Natural killer cell treated with Interleukin-12 subunit alpha and Interleukin-12 subunit beta and Interleukin-15 and Interleukin-18, amount 100 ng/mL, for 72 hours (primary cell): ENCODE measurements around the gene KDM5A. TPM values are rescaled to one million over a fixed set of nuclear protein-coding genes. Genes with fewer than 3 reads are reported as not detected.
"Not testable (repeated sequence)": the region's sequence is repeated elsewhere in the genome, so short reads cannot be mapped to it uniquely, and the experiment has no call there.

Source experiments
- ATAC-seq, 2 donors: fragments of 150-1000 bp; cut with Tn5 transposase in 1 of 2; sonication (Bioruptor Pico), chemical (Tn5 transposase) in 1 of 2; 2 replicates each; pipeline ENCODE4 v1.10.0; 2021
- DNase-seq: peaks from one replicate; pipeline ENCODE4 v3.0.0; 2022; ENCODE audit warnings: low spot score
- H3K27ac Mint-ChIP-seq, 2 donors: 1 replicate in 1 of 2; 2 replicates in 1 of 2; pipeline ENCODE4 v1.8.0; 2022; ENCODE audit warnings: mixed read lengths in 2 of 2, mild to moderate bottlenecking in 1 of 2, moderate library complexity in 1 of 2
- H3K27me3 Mint-ChIP-seq, 2 donors: 1 replicate in 1 of 2; 2 replicates in 1 of 2; pipeline ENCODE4 v1.8.0; 2022; ENCODE audit warnings: mixed read lengths in 2 of 2
- H3K36me3 Mint-ChIP-seq: one replicate; pipeline ENCODE4 v1.8.0; 2022; ENCODE audit warnings: mixed read lengths
- H3K4me1 Mint-ChIP-seq, 2 donors: 1 replicate in 1 of 2; 2 replicates in 1 of 2; pipeline ENCODE4 v1.8.0; 2022; ENCODE audit warnings: low read depth in 2 of 2, mixed read lengths in 2 of 2, mild to moderate bottlenecking in 1 of 2
- H3K4me3 Mint-ChIP-seq: one replicate; pipeline ENCODE4 v1.8.0; 2022; ENCODE audit warnings: mixed read lengths
- H3K9me3 Mint-ChIP-seq: 2 replicates; pipeline ENCODE4 v1.8.0; 2022; ENCODE audit warnings: mixed read lengths
- total RNA-seq, 2 donors: library from RNA; stranded (reverse); gene quantifications; one replicate each; pipeline ENCODE4 v1.2.3, GENCODE V29; 2022

KDM5A gene
- 100 to 1,000 TPM; 109 to 124 TPM for total RNA-seq

DNA sequence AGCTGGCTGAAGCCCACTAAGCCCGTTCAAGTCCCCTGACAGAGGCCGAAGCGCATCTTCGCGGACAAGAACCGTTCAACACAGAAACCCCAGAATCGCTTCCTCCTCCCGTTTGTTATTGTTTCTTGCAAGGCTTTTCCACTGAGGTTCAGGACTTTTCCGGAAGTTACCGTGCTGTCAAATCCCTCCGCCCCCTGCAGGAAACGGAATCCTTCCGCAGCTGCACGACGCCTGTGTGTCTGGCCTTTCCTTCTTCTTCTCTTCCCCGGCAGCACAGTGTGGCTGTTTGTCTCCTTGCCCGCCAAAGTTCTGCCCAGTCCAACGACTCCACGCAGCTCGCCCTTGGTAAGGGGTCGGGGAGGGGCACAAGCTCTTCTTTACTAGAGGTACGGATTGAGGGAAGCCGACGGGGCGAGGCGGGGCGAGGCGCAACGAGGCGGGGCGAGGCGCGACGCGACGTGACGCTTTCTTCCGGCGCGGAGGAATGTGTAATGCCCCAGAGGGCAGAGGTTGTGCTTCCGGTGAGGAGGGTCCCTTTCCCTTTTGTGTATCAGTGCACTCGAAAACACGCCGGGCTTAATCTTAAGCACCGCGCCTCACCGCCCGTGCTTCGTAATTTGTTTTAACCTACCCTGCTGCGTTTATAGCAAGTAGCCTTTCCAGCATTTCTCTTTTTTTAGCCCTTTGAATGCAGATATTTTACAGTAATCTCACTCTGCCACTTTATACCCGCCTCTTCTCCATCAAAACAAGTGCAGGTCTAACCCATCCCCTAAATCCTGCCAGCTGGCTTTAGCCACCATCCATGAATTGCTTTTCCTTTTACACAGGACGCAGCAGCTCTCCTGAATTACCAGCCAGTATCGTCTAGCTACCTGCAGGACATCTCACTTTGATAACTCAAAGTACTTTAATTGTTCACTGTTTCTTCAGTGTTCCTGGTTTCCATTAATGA, at the start of gene KDM5A:
Gene KDM5A, minus strand, starts transcription at position 179 of the 955 bp plus-strand sequence. CDS start 229 bp downstream, outside the sequence.
- Mint-ChIP-seq H3K27me3 (no peaks in the 10 kb centered on the region), H3K4me1 (peaks cover 24 to 33% of the 10 kb centered on the region in 2 donors), H3K4me3 (peak within 1 kb of the TSS; percentile 98), H3K36me3 (peaks cover 18% of the 10 kb centered on the region), H3K27ac (peak within 1 kb of the TSS; percentile 92 to 93), H3K9me3 (no peaks in the 10 kb centered on the region)
- peak; percentile 89 for DNase-seq
- ATAC-seq: peak; percentile 97 to 100

DNA sequence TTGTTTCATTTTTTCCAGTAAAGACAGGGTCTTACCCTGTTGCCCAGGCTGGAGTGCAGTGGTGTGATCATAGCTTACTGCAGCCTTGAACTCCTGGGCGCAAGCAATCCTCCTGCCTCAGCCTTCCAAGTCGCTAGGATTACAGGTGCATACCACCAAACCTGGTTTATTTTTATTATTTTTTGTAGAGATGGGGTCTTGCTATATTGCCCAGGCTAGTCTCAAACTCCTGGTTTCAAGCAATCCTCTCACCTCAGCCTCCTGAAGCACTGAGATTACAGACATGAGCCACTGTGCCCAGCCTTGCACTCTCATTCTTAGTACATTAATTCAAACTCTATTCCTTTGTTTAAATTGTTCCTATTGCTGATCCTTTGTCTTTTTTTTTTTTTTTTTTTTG, 46.6 kb upstream of the KDM5A start:
- H3K9me3 Mint-ChIP-seq, ATAC-seq, H3K27me3 Mint-ChIP-seq, H3K4me3 Mint-ChIP-seq, H3K27ac Mint-ChIP-seq, H3K4me1 Mint-ChIP-seq, DNase-seq: not testable (repeated sequence)
- H3K36me3 Mint-ChIP-seq: peaks cover 24% of the 10 kb centered on the region

DNA sequence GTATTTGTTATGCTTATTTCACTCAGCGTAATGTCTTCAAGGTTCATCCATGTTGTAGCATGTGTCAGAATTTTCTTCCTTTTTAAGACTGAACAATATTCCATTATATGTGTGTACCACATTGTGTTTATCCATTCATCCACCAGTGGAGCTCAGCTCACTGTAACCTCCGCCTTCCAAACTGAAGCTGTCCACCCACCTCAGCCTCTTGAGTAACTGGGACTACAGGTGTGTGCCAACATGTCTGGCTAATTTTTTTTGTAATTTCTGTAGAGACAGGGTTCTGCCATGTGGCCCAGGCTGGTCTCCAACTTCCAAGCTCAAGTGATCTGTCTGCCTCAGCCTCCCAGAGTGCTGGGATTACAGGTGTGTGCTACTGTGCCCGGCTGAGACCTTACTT, 33.4 kb upstream of the KDM5A start:
- ATAC-seq: no peak
- no peak overlapping the region for H3K4me3 Mint-ChIP-seq
- H3K27me3 Mint-ChIP-seq: no peaks in the 10 kb centered on the region
- H3K36me3 Mint-ChIP-seq: no peaks in the 10 kb centered on the region
- H3K27ac Mint-ChIP-seq: no peak overlapping the region
- DNase-seq: no peak
- H3K4me1 Mint-ChIP-seq: no peaks in the 10 kb centered on the region
- no peaks in the 10 kb centered on the region for H3K9me3 Mint-ChIP-seq

DNA sequence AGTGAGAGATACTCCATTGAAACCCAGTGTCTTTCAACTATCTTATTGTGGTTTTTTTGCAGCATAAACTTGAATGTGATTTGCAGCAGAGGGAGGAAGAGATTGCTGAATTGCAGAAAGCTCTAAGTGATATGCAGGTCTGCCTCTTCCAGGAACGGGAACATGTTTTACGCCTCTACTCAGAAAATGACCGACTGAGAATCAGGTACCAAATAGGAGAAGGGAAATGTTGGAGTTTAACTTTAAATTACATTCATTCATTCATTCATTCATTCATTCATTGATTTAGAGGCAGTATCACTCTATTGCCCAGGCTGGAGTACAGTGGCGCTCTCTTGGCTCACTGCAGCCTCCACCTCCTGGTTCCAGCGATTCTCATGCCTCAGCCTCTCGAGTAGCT, 29.3 kb upstream of the KDM5A start:
- DNase-seq (no peak), ATAC-seq (no peak)
- Mint-ChIP-seq H3K4me3 (no peak overlapping the region), H3K27ac (no peak overlapping the region), H3K9me3 (no peaks in the 10 kb centered on the region), H3K4me1 (no peaks in the 10 kb centered on the region), H3K36me3 (peaks cover 12% of the 10 kb centered on the region), H3K27me3 (no peaks in the 10 kb centered on the region)

DNA sequence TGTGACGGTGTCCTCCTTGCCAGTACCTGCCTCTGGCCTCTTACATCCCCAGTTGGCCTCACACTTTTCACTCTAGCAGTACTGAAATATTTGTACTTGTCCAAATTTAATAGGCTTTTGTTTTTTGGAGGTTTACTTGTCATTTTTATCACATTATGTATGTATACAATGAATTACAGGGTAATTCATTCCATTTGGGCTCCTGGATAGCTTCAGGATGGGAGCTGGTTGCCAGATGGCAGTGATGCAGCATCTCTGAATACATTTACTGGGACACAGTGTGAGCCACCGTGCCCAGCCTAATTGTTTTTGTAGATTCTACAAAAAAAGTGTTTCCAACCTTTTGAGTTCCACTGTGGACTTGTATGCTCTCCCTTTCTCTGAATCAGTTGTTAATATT, 25.7 kb upstream of the KDM5A start:
- Mint-ChIP-seq H3K36me3 (peaks cover 19% of the 10 kb centered on the region), H3K9me3 (no peaks in the 10 kb centered on the region), H3K4me1 (no peaks in the 10 kb centered on the region), H3K4me3 (no peak overlapping the region), H3K27ac (no peak overlapping the region), H3K27me3 (no peaks in the 10 kb centered on the region)
- DNase-seq: no peak
- ATAC-seq: no peak

DNA sequence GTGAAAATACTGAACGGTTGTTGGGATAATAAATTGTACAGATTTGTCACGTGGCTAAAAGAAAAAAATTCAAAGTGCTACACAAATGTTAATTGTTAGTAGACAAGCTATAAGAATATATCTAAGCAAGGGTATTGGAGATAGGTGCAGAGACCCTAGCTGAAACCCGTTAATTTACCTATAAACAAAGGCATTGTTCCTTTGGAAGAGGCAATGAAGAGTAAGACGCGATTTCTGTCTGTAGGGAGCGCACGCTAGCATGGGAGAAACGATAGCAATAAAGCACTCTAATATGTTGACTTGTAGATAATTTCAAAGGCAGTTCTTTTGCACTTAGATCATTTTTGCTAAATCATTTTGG, 12.9 kb upstream of the KDM5A start:
- DNase-seq: no peak
- H3K27ac Mint-ChIP-seq: no peak overlapping the region

DNA sequence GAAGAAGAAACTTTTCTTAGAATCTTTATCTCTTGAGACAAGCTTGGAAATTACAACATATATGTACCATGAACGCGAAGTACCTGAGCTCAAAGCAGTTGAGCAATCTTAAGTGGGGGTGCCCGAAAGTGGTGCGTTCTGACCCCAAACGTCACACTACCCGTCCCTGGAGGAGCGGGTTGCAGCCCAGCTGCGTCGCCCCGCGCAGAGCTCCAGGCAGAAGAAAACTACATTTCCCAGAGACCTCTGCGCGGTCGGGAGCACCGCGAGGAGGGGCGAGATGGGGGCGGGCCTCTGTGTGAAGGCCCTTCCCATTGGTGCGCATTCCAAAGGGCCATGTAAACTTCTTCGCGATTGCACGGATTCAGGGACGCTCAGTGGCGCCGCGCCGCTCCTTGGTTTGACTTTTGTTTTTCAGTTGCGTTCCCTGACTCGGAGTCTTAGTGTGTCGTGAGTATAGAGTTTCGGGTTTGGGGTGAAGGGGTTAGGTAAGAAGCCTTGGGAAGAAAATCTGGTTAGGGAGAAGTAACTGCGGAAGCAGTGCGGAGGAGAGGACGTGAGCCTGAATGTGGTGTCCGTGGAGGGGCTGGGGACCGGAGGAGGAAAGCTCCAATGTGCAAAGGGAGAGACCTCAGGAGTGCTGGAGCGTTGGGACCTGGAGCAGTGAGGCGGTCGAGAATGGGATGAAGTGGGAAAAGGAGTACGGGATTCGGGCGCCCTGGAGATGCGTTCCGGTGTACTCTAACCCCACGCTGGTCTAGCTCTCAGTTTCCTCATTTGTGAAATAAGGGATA, 12.3 kb upstream of the KDM5A start, which contains the start of gene CCDC77:
Gene CCDC77, plus strand, starts transcription at position 410 of the 794 bp plus-strand sequence. CDS start 7,740 bp downstream, outside the sequence.
- Mint-ChIP-seq H3K9me3 (no peaks in the 10 kb centered on the region), H3K4me1 (no peaks in the 10 kb centered on the region), H3K36me3 (no peaks in the 10 kb centered on the region), H3K4me3 (no peak within 1 kb of the TSS), H3K27ac (no peak within 1 kb of the TSS), H3K27me3 (no peaks in the 10 kb centered on the region)
- ATAC-seq: peak; percentile 100
- peak; percentile 91 for DNase-seq

More for the DNA sequence above, 12.9 kb upstream of the KDM5A start:
- Mint-ChIP-seq H3K4me1 (no peaks in the 10 kb centered on the region), H3K27me3 (no peaks in the 10 kb centered on the region), H3K36me3 (peaks cover under 1% of the 10 kb centered on the region), H3K9me3 (no peaks in the 10 kb centered on the region), H3K4me3 (no peak overlapping the region)
- ATAC-seq: no peak

DNA sequence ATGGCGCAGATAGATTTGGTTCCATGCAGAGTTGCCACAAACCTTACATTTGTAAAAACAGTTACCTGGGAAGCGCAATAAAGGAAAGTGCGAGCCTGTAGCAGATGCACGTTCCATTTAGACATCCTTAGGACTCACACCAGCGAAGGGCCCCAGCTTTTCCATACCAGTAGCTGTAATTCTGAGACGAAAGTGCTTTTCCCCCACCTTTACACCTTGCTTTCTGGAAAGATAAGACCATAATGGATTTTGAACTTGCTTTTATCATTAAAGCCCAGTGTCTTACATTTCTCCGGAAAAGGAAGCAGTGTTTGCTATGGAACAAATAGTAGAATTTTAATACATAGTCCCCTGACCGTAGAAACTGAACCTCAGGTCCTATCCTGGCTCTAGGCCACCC, 11.7 kb upstream of the KDM5A start:
- Mint-ChIP-seq H3K36me3 (no peaks in the 10 kb centered on the region), H3K27ac (no peak overlapping the region), H3K27me3 (no peaks in the 10 kb centered on the region), H3K4me1 (no peaks in the 10 kb centered on the region), H3K9me3 (no peaks in the 10 kb centered on the region), H3K4me3 (no peak overlapping the region)
- no peak for DNase-seq
- ATAC-seq: no peak

DNA sequence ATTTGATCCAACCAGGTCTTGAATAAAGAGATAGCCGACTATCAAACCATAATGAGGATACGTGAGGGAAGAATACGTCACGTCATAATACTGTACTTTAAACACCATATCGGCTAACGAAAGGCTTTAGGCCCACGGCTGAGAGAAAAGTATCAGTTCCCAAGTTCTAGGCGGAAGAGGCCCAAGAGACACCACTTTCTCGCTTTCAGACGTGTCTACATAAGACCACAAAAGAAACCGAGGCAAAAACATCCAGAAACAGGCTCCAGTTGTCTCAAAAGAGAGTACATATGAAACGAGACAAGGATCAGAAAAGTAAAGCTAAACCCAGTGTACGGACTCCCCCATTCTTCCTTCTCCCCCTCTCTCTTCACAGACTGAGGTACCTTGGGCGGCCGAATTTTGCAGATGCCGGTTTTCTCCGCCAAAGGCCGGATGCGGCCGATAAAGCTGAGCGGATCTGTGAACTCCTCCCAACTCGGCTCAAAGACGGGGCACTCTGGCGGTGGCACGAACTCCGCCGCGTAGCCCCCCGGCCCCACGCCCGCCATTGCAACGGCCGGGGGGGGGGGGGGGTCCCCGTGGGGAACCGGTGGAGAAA, 479 bp downstream of the KDM5A start:
- Mint-ChIP-seq H3K4me1 (peaks cover 28 to 33% of the 10 kb centered on the region in 2 donors), H3K4me3 (peak overlapping the region; percentile 98), H3K9me3 (no peaks in the 10 kb centered on the region), H3K36me3 (peaks cover 25% of the 10 kb centered on the region), H3K27me3 (no peaks in the 10 kb centered on the region), H3K27ac (peak overlapping the region; percentile 92 to 93)
- ATAC-seq (peak; percentile 54 to 64), DNase-seq (peak; percentile 73)

DNA sequence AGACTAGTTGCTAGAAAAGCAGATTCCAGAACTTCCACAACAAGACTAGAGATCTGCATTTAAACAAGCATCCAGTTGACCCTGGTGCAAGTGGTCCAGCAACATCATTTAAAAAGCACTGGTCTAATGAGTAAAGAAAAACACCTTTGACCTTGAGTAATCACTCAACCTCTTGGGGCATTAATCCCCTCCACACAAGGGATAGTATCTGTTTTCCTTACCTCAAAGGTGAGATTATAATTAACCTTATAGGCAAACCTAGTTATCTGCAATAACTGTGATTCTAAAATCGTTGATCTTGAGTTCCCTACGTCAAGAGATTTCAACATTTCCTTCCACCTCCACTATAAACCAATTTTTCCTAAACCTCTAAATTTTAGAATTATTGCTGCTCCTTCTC, 1.1 kb downstream of the KDM5A start:
- Mint-ChIP-seq H3K4me1 (peaks cover 28 to 33% of the 10 kb centered on the region in 2 donors), H3K9me3 (no peaks in the 10 kb centered on the region), H3K27me3 (no peaks in the 10 kb centered on the region), H3K27ac (peak overlapping the region; percentile 92 to 93), H3K4me3 (peak overlapping the region; percentile 98), H3K36me3 (peaks cover 25% of the 10 kb centered on the region)
- ATAC-seq (no peak), DNase-seq (no peak)

DNA sequence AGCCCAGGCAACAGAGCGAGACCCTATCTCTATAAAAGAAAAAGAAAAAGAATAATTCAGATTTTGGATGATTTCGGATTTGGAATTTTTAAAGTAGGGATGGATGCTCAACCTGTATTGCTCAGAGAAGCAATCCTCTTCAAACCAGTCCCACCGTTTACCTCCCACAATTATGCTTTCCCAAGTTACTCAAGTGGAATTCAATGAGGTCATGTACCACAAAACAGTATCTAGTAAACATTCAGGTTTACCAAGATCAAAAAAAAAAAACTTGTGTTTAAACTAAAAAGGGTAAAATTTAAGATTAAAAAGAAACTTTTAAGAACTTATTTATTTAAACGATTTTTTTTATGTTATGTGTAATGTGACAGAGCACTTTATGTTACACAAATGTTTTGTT, 2.5 kb downstream of the KDM5A start:
- H3K4me1 Mint-ChIP-seq: peaks cover 28 to 33% of the 10 kb centered on the region in 2 donors
- H3K36me3 Mint-ChIP-seq: peaks cover 25% of the 10 kb centered on the region
- DNase-seq: no peak
- peak overlapping the region; percentile 98 for H3K4me3 Mint-ChIP-seq
- no peak for ATAC-seq
- peak overlapping the region in 1 of 2 donors; percentile 78 for H3K27ac Mint-ChIP-seq
- no peaks in the 10 kb centered on the region for H3K9me3 Mint-ChIP-seq
- no peaks in the 10 kb centered on the region for H3K27me3 Mint-ChIP-seq

DNA sequence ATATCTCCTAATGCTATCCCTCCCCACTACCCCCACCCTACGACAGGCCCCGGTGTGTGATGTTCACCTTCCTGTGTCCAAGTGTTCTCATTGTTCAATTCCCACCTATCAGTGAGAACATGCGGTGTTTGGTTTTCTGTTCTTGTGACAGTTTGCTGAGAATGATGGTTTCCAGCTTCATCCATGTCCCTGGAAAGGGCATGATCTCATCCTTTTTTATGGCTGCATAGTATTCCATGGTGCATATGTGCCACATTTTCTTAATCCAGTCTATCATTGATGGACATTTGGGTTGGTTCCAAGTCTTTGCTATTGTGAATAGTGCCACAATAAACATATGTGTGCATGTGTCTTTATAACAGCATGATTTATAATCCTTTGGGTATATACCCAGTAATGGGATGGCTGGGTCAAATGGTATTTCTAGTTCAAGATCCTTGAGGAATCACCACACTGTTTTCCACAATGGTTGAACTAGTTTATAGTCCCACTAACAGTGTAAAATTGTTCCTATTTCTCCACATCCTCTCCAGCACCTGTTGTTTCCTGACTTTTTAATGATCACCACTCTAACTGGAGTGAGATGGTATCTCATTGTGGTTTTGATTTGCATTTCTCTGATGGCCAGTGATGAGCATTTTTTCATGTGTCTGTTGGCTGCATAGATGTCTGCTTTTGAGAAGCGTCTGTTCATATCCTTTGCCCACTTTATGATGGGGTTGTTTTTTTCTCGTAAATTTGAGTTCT, 18.2 kb downstream of the KDM5A start:
- ATAC-seq, H3K27me3 Mint-ChIP-seq, H3K4me3 Mint-ChIP-seq, H3K27ac Mint-ChIP-seq, DNase-seq, H3K9me3 Mint-ChIP-seq: not testable (repeated sequence)
- H3K4me1 Mint-ChIP-seq: peaks cover 17 to 23% of the 10 kb centered on the region in 2 donors
- H3K36me3 Mint-ChIP-seq: peaks cover 46% of the 10 kb centered on the region

DNA sequence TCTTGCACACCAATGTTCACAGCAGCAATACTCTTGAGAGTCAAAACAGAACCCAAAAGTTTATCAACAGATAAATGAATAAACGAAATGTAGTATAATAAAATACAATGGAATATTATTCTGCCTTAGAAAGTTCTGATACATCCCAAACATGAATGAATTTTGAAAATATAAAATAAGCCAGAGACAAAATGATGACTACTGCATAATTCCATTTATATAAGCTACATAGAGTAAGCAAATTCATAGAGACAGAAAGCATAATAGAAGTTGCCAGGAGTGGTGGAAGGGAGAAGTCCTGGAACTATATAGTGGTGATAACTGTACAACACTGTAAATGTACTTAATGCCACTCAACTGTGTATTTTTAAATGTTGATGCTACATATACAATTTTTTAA, 21.1 kb downstream of the KDM5A start:
- DNase-seq (no peak), ATAC-seq (no peak)
- no peaks in the 10 kb centered on the region for H3K27me3 Mint-ChIP-seq
- no peak overlapping the region for H3K4me3 Mint-ChIP-seq
- H3K9me3 Mint-ChIP-seq: no peaks in the 10 kb centered on the region
- H3K36me3 Mint-ChIP-seq: peaks cover 41% of the 10 kb centered on the region
- peaks cover 8 to 10% of the 10 kb centered on the region in 2 donors for H3K4me1 Mint-ChIP-seq
- peak overlapping the region in 1 of 2 donors; percentile 1 for H3K27ac Mint-ChIP-seq
